Neural progenitor cell (in vitro differentiated cells): ENCODE results near the gene RBM15.

Experiments used
- CTCF ChIP-seq: fragments of 200-600 bp; sonication (generic); IDR thresholded peaks from 2 replicates; pipeline ENCODE4 v1.5.1; 2017; ENCODE audit warnings: antibody characterized with exemption, mild to moderate bottlenecking
- EZH2 ChIP-seq: fragments of 200-600 bp; sonication (generic); IDR thresholded peaks from 2 replicates; pipeline ENCODE4 v1.6.1; 2017; ENCODE audit warnings: antibody characterized with exemption, mild to moderate bottlenecking, moderate library complexity
- EZH2phosphoT487 ChIP-seq: fragments of 200-600 bp; sonication (generic); IDR thresholded peaks from 2 replicates; pipeline ENCODE4 v1.6.1; 2017; ENCODE audit warnings: antibody characterized with exemption

GRCh38 chr1:110394493-110394820 is 55.3 kb downstream of the RBM15 start:
- TF ChIP-seq CTCF (no peak), EZH2phosphoT487 (no peak), EZH2 (no peak)
